Sigmoid colon (tissue), 3 donors: ENCODE data around the gene NCS1.

ENCODE experiments used
- CTCF ChIP-seq, 4 experiments: fragments of 450-650 bp in 3 of 4; fragments of 200-600 bp in 1 of 4; IDR thresholded peaks; one replicate each; pipeline ENCODE4 v1.5.1; 2016 to 2019; ENCODE audit warnings: antibody characterized with exemption in 4 of 4, mild to moderate bottlenecking in 3 of 4, moderate library complexity in 2 of 4
- POLR2A ChIP-seq, 2 donors: fragments of 450-650 bp; IDR thresholded peaks; one replicate each; pipeline ENCODE4 v1.6.1; 2016; ENCODE audit warnings: antibody characterized with exemption in 2 of 2, mild to moderate bottlenecking in 2 of 2, moderate library complexity in 2 of 2

DNA sequence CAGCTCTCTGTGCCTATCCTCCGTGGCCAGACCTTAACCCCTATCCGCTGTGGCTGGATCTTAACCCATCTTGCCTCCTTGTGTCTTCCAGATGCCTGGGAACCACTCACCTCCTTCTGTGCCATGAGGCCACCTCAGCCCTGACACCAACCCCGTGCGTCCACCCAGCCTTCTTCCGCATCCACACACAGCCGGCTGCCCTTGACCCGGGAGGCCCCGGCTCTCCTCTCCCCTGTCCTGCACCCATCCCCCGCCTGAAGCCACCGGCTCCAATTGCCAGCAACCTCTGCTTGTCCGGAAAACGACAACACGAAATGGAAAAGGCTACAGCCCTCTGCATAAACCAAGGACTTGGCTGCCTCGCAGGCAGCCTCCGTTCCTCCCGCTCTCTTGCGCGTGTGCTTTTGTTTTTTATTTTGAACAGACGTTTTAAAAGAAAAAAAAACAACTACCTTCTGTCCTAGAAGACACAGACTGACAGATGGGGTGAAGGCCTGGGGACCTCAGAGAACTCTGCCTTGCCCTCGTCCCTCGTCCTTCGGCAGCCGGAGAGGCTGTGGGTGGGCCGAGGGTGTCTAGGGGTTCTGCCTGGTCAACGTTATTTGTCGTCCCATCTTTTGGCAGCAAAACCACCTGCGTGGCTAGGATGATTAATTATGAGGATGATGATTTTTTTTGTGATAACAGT is 60.8 kb downstream of the NCS1 start:
- no peak for TF ChIP-seq CTCF (IDR thresholded peaks at IDR 0.05)
- TF ChIP-seq POLR2A (IDR thresholded peaks at IDR 0.05) = no peak
